ENCODE measurements around the gene AKIRIN1.

- TF ChIP-seq CTCF (IDR thresholded peaks at IDR 0.05 in 2 of 3, conservative IDR thresholded peaks at IDR 0.05 in 1 of 3; ENCODE audit: borderline replicate concordance in 1 of 3, insufficient read depth in 1 of 3, low read depth in 2 of 3, low read length in 2 of 3), result no peak
- no peak for TF ChIP-seq YY1 (IDR thresholded peaks at IDR 0.05; ENCODE audit: extremely low read depth, insufficient replicate concordance, low read depth, low read length)
- no peak for TF ChIP-seq RAD21 (IDR thresholded peaks at IDR 0.05; ENCODE audit: low read depth)
- TF ChIP-seq CBX3 (IDR thresholded peaks at IDR 0.05; ENCODE audit: low read depth), result no peak
- TF ChIP-seq MAX (IDR thresholded peaks at IDR 0.05), result no peak
- TF ChIP-seq POLR2A (IDR thresholded peaks at IDR 0.05; ENCODE audit: borderline replicate concordance, extremely low read depth, insufficient read depth, insufficient read length), result no peak
- no peak for TF ChIP-seq ATF3 (IDR thresholded peaks at IDR 0.05)
- TF ChIP-seq CEBPB (IDR thresholded peaks at IDR 0.05; ENCODE audit: low read depth), result no peak
- no peak for TF ChIP-seq SP1 (IDR thresholded peaks at IDR 0.05; ENCODE audit: low read depth)
- no peak for TF ChIP-seq ELF1 (IDR thresholded peaks at IDR 0.05; ENCODE audit: borderline replicate concordance, low read depth)
- TF ChIP-seq EZH2 (IDR thresholded peaks at IDR 0.05), result no peak
These were observed 60.9 kb downstream of the AKIRIN1 start for GRCh38 chr1:39051956-39052355.
